WTC11 (cell line): ENCODE results near the gene TRAPPC10. TPM values are rescaled to one million over a fixed set of nuclear protein-coding genes. Genes with fewer than 3 reads are reported as not detected.

Experiments used
- ATAC-seq: fragments of 200-7000 bp; cut with Tn5 transposase; 2 replicates; pipeline ENCODE4 v1.10.0; 2021; ENCODE audit warnings: mild to moderate bottlenecking, moderate library complexity
- CTCF ChIA-PET: fragments of 300-600 bp; sonication (Branson Sonifier 250); formaldehyde crosslinking; loops from one replicate; lab custom pipeline; 2021; ENCODE audit warnings: antibody characterized with exemption; lab: Charles Lee
- POLR2A ChIA-PET: fragments of 350-600 bp; sonication (Branson Sonifier 250); formaldehyde crosslinking; loops from one replicate; lab custom pipeline; 2021; ENCODE audit warnings: antibody characterized with exemption; lab: Charles Lee
- DNase-seq: peaks from one replicate; pipeline ENCODE4 v3.0.0; 2021; ENCODE audit warnings: low spot score
- H3K27ac Mint-ChIP-seq: 2 replicates; pipeline ENCODE4 v1.8.0; 2021; ENCODE audit warnings: mixed read lengths
- H3K27me3 Mint-ChIP-seq: 2 replicates; pipeline ENCODE4 v1.8.0; 2021; ENCODE audit warnings: low read depth, mild to moderate bottlenecking, moderate library complexity, mixed read lengths
- H3K36me3 Mint-ChIP-seq: 2 replicates; pipeline ENCODE4 v1.8.0; 2021; ENCODE audit warnings: mixed read lengths
- H3K4me1 Mint-ChIP-seq: 2 replicates; pipeline ENCODE4 v1.8.0; 2022; ENCODE audit warnings: mixed read lengths
- H3K4me3 Mint-ChIP-seq: 2 replicates; pipeline ENCODE4 v1.8.0; 2021; ENCODE audit warnings: mild to moderate bottlenecking, moderate library complexity, mixed read lengths
- H3K9me3 Mint-ChIP-seq: 2 replicates; pipeline ENCODE4 v1.8.0; 2021; ENCODE audit warnings: mixed read lengths
- AFF4 ChIP-seq: sonication (generic); formaldehyde crosslinking; IDR thresholded peaks from 2 replicates; pipeline ENCODE4 v1.8.1; 2023; ENCODE audit warnings: mild to moderate bottlenecking, missing genetic modification reagents, borderline replicate concordance
- ATF2 ChIP-seq: sonication (generic); formaldehyde crosslinking; IDR thresholded peaks from 2 replicates; pipeline ENCODE4 v1.8.1; 2022; ENCODE audit warnings: low read depth, missing genetic modification reagents, borderline replicate concordance
- FOXP1 ChIP-seq: sonication (generic); formaldehyde crosslinking; IDR thresholded peaks from 2 replicates; pipeline ENCODE4 v1.8.0; 2022; ENCODE audit warnings: missing genetic modification reagents, mild to moderate bottlenecking, moderate library complexity, borderline replicate concordance
- GTF2I ChIP-seq: fragments of 250-450 bp; sonication (Bioruptor Pico); conservative IDR thresholded peaks from 2 replicates; pipeline ENCODE4 v1.4.0; 2021; ENCODE audit warnings: mild to moderate bottlenecking
- IRF2 ChIP-seq: sonication (generic); formaldehyde crosslinking; IDR thresholded peaks from 2 replicates; pipeline ENCODE4 v1.8.0; 2022; ENCODE audit warnings: low read depth, missing genetic modification reagents, borderline replicate concordance
- JAZF1 ChIP-seq: fragments of 250-450 bp; sonication (Bioruptor Pico); IDR thresholded peaks from 2 replicates; pipeline ENCODE4 v1.9.0; 2021; ENCODE audit warnings: moderate library complexity, mild to moderate bottlenecking, inconsistent platforms
- KAT7 ChIP-seq: sonication (generic); formaldehyde crosslinking; IDR thresholded peaks from 2 replicates; pipeline ENCODE4 v1.8.1; 2023; ENCODE audit warnings: missing genetic modification reagents, mild to moderate bottlenecking, borderline replicate concordance
- MYBL2 ChIP-seq: sonication (generic); formaldehyde crosslinking; IDR thresholded peaks from 2 replicates; pipeline ENCODE4 v1.8.1; 2023; ENCODE audit warnings: mild to moderate bottlenecking, moderate library complexity, missing genetic modification reagents
- NFYB ChIP-seq: sonication (generic); formaldehyde crosslinking; conservative IDR thresholded peaks from 2 replicates; pipeline ENCODE4 v1.8.0; 2022; ENCODE audit warnings: low read depth, missing genetic modification reagents
- PRRX2 ChIP-seq: fragments of 250-450 bp; sonication (Bioruptor Pico); IDR thresholded peaks from 2 replicates; pipeline ENCODE4 v1.8.0; 2021; ENCODE audit warnings: mild to moderate bottlenecking
- TP53 ChIP-seq: sonication (generic); formaldehyde crosslinking; IDR thresholded peaks from 2 replicates; pipeline ENCODE4 v1.8.1; 2023; ENCODE audit warnings: mild to moderate bottlenecking, missing genetic modification reagents
- ZBTB21 ChIP-seq: sonication (generic); formaldehyde crosslinking; IDR thresholded peaks from 2 replicates; pipeline ENCODE4 v1.8.1; 2023; ENCODE audit warnings: mild to moderate bottlenecking, missing genetic modification reagents, borderline replicate concordance
- ZNF138 ChIP-seq: sonication (generic); formaldehyde crosslinking; conservative IDR thresholded peaks from 2 replicates; pipeline ENCODE4 v1.8.1; 2022; ENCODE audit warnings: mild to moderate bottlenecking, moderate library complexity, missing genetic modification reagents
- ZNF263 ChIP-seq: sonication (generic); formaldehyde crosslinking; IDR thresholded peaks from 2 replicates; pipeline ENCODE4 v1.8.1; 2022; ENCODE audit warnings: low read depth, mild to moderate bottlenecking, moderate library complexity, missing genetic modification reagents
- ZNF317 ChIP-seq: sonication (generic); formaldehyde crosslinking; IDR thresholded peaks from 2 replicates; pipeline ENCODE4 v1.8.1; 2023; ENCODE audit warnings: low read depth, mild to moderate bottlenecking, moderate library complexity, missing genetic modification reagents, borderline replicate concordance
- ZNF423 ChIP-seq: fragments of 250-450 bp; sonication (Bioruptor Pico); IDR thresholded peaks from 2 replicates; pipeline ENCODE4 v2.1.2; 2022; ENCODE audit warnings: mild to moderate bottlenecking, moderate library complexity
- total RNA-seq: library from RNA; stranded (reverse); gene quantifications from 3 replicates; pipeline ENCODE4 v1.2.3, GENCODE V29; 2021
- TF ChIP-seq, protein P1 (sequence below): fragments of 250-450 bp; sonication (Bioruptor Pico); IDR thresholded peaks from 2 replicates; pipeline ENCODE4 v1.9.0; 2021; ENCODE audit warnings: mild to moderate bottlenecking, borderline replicate concordance
- TF ChIP-seq, protein P2 (sequence below): sonication (generic); formaldehyde crosslinking; IDR thresholded peaks from 2 replicates; pipeline ENCODE4 v1.8.0; 2022; ENCODE audit warnings: mild to moderate bottlenecking, missing genetic modification reagents
- TF ChIP-seq, protein P3 (sequence below): sonication (generic); formaldehyde crosslinking; IDR thresholded peaks from 2 replicates; pipeline ENCODE4 v1.8.0; 2023; ENCODE audit warnings: missing genetic modification reagents

TRAPPC10 gene
- total RNA-seq, 1 experiment from 2014 or later = 34.5 TPM

GRCh38 chr21:44078411-44078981 lies 66.4 kb downstream of the TRAPPC10 start:
- ChIA-PET POLR2A (interaction anchor here (0.6 kb wide), 2 partner anchors 253 to 305 kb away, joined by 3 to 4 read pairs; no protein-coding TSS in a partner anchor), CTCF (interaction anchor here (1.4 kb wide), 1 partner anchor 137 kb away, joined by 4 read pairs; no protein-coding TSS in a partner anchor)
- Mint-ChIP-seq H3K36me3 (peaks cover 64% of the 10 kb centered on the region), H3K9me3 (no peaks in the 10 kb centered on the region), H3K27ac (0 out of 2 replicates have a peak overlapping the region, but pooled peaks have one; percentile 69), H3K4me3 (no peak overlapping the region), H3K4me1 (peaks cover 11% of the 10 kb centered on the region), H3K27me3 (no peaks in the 10 kb centered on the region)
- ATAC-seq (peak; percentile 87), DNase-seq (no peak)
- TF ChIP-seq ZNF263 (CRISPR knock-in tag) = peak; percentile 70; the same call in 1 of the 2 replicates
- TF ChIP-seq TP53 (CRISPR knock-in tag) = no peak
- TF ChIP-seq, protein P1, sequence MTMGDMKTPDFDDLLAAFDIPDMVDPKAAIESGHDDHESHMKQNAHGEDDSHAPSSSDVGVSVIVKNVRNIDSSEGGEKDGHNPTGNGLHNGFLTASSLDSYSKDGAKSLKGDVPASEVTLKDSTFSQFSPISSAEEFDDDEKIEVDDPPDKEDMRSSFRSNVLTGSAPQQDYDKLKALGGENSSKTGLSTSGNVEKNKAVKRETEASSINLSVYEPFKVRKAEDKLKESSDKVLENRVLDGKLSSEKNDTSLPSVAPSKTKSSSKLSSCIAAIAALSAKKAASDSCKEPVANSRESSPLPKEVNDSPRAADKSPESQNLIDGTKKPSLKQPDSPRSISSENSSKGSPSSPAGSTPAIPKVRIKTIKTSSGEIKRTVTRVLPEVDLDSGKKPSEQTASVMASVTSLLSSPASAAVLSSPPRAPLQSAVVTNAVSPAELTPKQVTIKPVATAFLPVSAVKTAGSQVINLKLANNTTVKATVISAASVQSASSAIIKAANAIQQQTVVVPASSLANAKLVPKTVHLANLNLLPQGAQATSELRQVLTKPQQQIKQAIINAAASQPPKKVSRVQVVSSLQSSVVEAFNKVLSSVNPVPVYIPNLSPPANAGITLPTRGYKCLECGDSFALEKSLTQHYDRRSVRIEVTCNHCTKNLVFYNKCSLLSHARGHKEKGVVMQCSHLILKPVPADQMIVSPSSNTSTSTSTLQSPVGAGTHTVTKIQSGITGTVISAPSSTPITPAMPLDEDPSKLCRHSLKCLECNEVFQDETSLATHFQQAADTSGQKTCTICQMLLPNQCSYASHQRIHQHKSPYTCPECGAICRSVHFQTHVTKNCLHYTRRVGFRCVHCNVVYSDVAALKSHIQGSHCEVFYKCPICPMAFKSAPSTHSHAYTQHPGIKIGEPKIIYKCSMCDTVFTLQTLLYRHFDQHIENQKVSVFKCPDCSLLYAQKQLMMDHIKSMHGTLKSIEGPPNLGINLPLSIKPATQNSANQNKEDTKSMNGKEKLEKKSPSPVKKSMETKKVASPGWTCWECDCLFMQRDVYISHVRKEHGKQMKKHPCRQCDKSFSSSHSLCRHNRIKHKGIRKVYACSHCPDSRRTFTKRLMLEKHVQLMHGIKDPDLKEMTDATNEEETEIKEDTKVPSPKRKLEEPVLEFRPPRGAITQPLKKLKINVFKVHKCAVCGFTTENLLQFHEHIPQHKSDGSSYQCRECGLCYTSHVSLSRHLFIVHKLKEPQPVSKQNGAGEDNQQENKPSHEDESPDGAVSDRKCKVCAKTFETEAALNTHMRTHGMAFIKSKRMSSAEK (CRISPR knock-in tag) = no peak
- TF ChIP-seq FOXP1 (CRISPR knock-in tag) = no peak

DNA sequence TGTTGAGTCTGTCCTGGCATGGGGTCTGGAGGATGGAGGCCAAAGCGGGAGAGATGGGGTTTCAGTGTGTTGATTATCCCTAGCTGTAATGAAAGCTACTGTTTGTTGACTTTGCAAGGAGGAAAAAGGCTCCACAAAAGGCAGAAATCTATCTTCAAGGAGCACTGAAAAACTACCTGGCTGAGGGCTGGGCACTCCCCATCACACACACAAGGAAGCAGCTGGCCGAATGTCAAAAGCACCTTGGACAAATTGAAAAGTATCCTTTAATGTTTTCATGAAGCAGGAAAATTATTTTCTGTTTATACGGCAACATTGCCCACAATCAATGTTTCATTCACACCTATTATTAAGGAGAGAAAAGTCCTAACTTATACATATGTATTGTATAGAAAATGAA lies 67.3 kb downstream of the TRAPPC10 start:
- no peak overlapping the region for H3K4me3 Mint-ChIP-seq
- TF ChIP-seq ATF2 (CRISPR knock-in tag) (no peak), MYBL2 (CRISPR knock-in tag) (no peak), TP53 (CRISPR knock-in tag) (no peak), ZBTB21 (no peak), NFYB (CRISPR knock-in tag) (no peak), GTF2I (CRISPR knock-in tag) (no peak), ZNF317 (no peak), KAT7 (CRISPR knock-in tag) (no peak), ZNF138 (CRISPR knock-in tag) (no peak)
- TF ChIP-seq, protein P2, sequence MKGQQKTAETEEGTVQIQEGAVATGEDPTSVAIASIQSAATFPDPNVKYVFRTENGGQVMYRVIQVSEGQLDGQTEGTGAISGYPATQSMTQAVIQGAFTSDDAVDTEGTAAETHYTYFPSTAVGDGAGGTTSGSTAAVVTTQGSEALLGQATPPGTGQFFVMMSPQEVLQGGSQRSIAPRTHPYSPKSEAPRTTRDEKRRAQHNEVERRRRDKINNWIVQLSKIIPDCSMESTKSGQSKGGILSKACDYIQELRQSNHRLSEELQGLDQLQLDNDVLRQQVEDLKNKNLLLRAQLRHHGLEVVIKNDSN = no peak
- TF ChIP-seq, protein P3, sequence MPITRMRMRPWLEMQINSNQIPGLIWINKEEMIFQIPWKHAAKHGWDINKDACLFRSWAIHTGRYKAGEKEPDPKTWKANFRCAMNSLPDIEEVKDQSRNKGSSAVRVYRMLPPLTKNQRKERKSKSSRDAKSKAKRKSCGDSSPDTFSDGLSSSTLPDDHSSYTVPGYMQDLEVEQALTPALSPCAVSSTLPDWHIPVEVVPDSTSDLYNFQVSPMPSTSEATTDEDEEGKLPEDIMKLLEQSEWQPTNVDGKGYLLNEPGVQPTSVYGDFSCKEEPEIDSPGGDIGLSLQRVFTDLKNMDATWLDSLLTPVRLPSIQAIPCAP (CRISPR knock-in tag) = no peak
- no peaks in the 10 kb centered on the region for H3K27me3 Mint-ChIP-seq
- H3K9me3 Mint-ChIP-seq = no peaks in the 10 kb centered on the region
- no peak for DNase-seq
- no peak overlapping the region for H3K27ac Mint-ChIP-seq
- ChIA-PET POLR2A (no interaction called here), CTCF (interaction anchor here (1.4 kb wide), 1 partner anchor 138 kb away, joined by 4 read pairs; no protein-coding TSS in a partner anchor)
- ATAC-seq = no peak
- H3K36me3 Mint-ChIP-seq = peaks cover 61% of the 10 kb centered on the region
- peaks cover 11% of the 10 kb centered on the region for H3K4me1 Mint-ChIP-seq

DNA sequence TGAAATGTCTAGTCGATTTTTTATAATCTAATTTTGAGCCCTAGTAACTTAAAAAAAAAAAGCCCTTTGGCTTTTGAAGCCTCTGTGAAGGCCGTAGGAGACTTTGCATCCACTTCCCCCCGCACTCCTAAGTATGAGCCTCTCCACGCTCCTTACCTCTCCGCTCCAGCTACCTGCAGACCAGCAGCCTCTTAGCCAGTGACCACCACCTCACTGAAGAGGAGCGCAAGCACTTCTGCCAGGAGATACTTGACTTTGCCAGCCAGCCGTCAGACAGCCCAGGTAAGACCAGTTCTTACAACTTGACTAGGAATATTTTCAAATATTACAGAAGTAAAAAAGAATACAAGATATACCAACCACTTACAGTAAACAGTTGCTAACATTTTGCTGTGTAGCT lies 67.7 kb downstream of the TRAPPC10 start:
- Mint-ChIP-seq H3K27ac (no peak overlapping the region), H3K4me1 (peaks cover 11% of the 10 kb centered on the region), H3K27me3 (no peaks in the 10 kb centered on the region), H3K9me3 (no peaks in the 10 kb centered on the region), H3K36me3 (peaks cover 58% of the 10 kb centered on the region), H3K4me3 (no peak overlapping the region)
- CTCF ChIA-PET = no interaction called here
- no peak for DNase-seq
- POLR2A ChIA-PET = no interaction called here
- ATAC-seq = no peak
- no peak for TF ChIP-seq ATF2 (CRISPR knock-in tag)
- no peak for TF ChIP-seq JAZF1
- no peak for TF ChIP-seq MYBL2 (CRISPR knock-in tag)
- no peak for TF ChIP-seq AFF4 (CRISPR knock-in tag)
- no peak for TF ChIP-seq ZNF423 (CRISPR knock-in tag)
- TF ChIP-seq IRF2 (CRISPR knock-in tag) = no peak
- no peak for TF ChIP-seq PRRX2
